Liver (tissue), 9 donors: ENCODE data around the gene GSK3B. TPM values are rescaled to one million over a fixed set of nuclear protein-coding genes. Genes with fewer than 3 reads are reported as not detected.

Experiments
- DNase-seq: peaks from one replicate; pipeline ENCODE4 v3.0.0-alpha.2; 2017; ENCODE audit warnings: low spot score
- H3K27ac ChIP-seq, 2 donors: one replicate each; pipeline ENCODE4 v1.7.0; 2013; ENCODE audit warnings: inconsistent platforms in 2 of 2, low read length in 2 of 2, control low read depth in 1 of 2, low read depth in 1 of 2, mild to moderate bottlenecking in 1 of 2
- H3K27me3 ChIP-seq, 4 donors: one replicate each; pipeline versions ENCODE4 v1.6.1 to v1.7.0; 2013; ENCODE audit warnings: low read length in 3 of 4, inconsistent platforms in 1 of 4, mild to moderate bottlenecking in 1 of 4, moderate library complexity in 1 of 4; ENCODE audit not compliant: control insufficient read depth in 4 of 4, insufficient read depth in 4 of 4
- H3K36me3 ChIP-seq, 4 donors: one replicate each; pipeline versions ENCODE4 v1.6.1 to v1.7.0; 2013; ENCODE audit warnings: low read length in 3 of 4, mild to moderate bottlenecking in 3 of 4, low read depth in 1 of 4, moderate library complexity in 1 of 4; ENCODE audit not compliant: control insufficient read depth in 4 of 4, insufficient read depth in 3 of 4
- H3K4me1 ChIP-seq, 4 donors: one replicate each; pipeline versions ENCODE4 v1.6.1 to v1.7.0; 2013; ENCODE audit warnings: low read length in 3 of 4, mild to moderate bottlenecking in 3 of 4, moderate library complexity in 1 of 4; ENCODE audit not compliant: control insufficient read depth in 4 of 4, insufficient read depth in 4 of 4
- H3K4me3 ChIP-seq, 3 donors: one replicate each; pipeline versions ENCODE4 v1.6.1 to v1.7.0; 2013; ENCODE audit warnings: low read length in 3 of 3, control low read depth in 1 of 3, low read depth in 1 of 3, mild to moderate bottlenecking in 1 of 3
- H3K9ac ChIP-seq, 2 donors: one replicate each; pipeline ENCODE4 v1.7.0; 2013; ENCODE audit warnings: low read length in 2 of 2, mild to moderate bottlenecking in 2 of 2, moderate library complexity in 2 of 2, control low read depth in 1 of 2, low read depth in 1 of 2
- H3K9me3 ChIP-seq, 4 donors: one replicate each; pipeline versions ENCODE4 v1.6.1 to v1.7.0; 2013; ENCODE audit warnings: low read length in 3 of 4; ENCODE audit not compliant: control insufficient read depth in 4 of 4
- ATF3 ChIP-seq: IDR thresholded peaks from 2 replicates; pipeline ENCODE4 v1.6.1; 2016; ENCODE audit warnings: antibody characterized with exemption
- CTCF ChIP-seq: fragments of 150-350 bp; IDR thresholded peaks from 2 replicates; pipeline ENCODE4 v1.5.1; 2017; ENCODE audit warnings: improper control_type of control experiment, low read depth, low read length; ENCODE audit not compliant: missing input control
- EGR1 ChIP-seq, 2 donors: IDR thresholded peaks; 2 replicates each; pipeline ENCODE4 v1.6.1; 2016 to 2018; ENCODE audit warnings: antibody characterized with exemption in 2 of 2, low read depth in 2 of 2
- FOXA1 ChIP-seq: IDR thresholded peaks from 2 replicates; pipeline ENCODE4 v1.6.1; 2016; ENCODE audit warnings: antibody characterized with exemption
- FOXA2 ChIP-seq: IDR thresholded peaks from 2 replicates; pipeline ENCODE4 v1.6.1; 2016; ENCODE audit warnings: antibody characterized with exemption
- GABPA ChIP-seq, 2 donors: IDR thresholded peaks in 1 of 2; conservative IDR thresholded peaks in 1 of 2; 2 replicates each; pipeline ENCODE4 v1.6.1; 2016; ENCODE audit warnings: antibody characterized with exemption in 2 of 2, mild to moderate bottlenecking in 1 of 2, moderate library complexity in 1 of 2
- HNF4A ChIP-seq, 2 donors: conservative IDR thresholded peaks; 2 replicates each; pipeline ENCODE4 v1.6.1; 2016; ENCODE audit warnings: antibody characterized with exemption in 2 of 2, mild to moderate bottlenecking in 2 of 2
- HNF4G ChIP-seq: IDR thresholded peaks from 2 replicates; pipeline ENCODE4 v1.6.1; 2016; ENCODE audit warnings: antibody characterized with exemption
- JUND ChIP-seq, 2 donors: IDR thresholded peaks; 2 replicates each; pipeline ENCODE4 v1.6.1; 2016; ENCODE audit warnings: antibody characterized with exemption in 2 of 2
- MAX ChIP-seq: IDR thresholded peaks from 2 replicates; pipeline ENCODE4 v1.6.1; 2016; ENCODE audit warnings: antibody characterized with exemption
- NR2F2 ChIP-seq: IDR thresholded peaks from 2 replicates; pipeline ENCODE4 v1.6.1; 2016; ENCODE audit warnings: antibody characterized with exemption
- RAD21 ChIP-seq, 2 donors: IDR thresholded peaks; 2 replicates each; pipeline ENCODE4 v1.6.1; 2016; ENCODE audit warnings: antibody characterized with exemption in 2 of 2, mild to moderate bottlenecking in 2 of 2
- REST ChIP-seq: IDR thresholded peaks from 2 replicates; pipeline ENCODE4 v1.6.1; 2016; ENCODE audit warnings: antibody characterized with exemption, mild to moderate bottlenecking
- RXRA ChIP-seq, 2 donors: IDR thresholded peaks; 2 replicates each; pipeline ENCODE4 v1.6.1; 2017 to 2018; ENCODE audit warnings: antibody characterized with exemption in 2 of 2, mild to moderate bottlenecking in 1 of 2
- SP1 ChIP-seq: IDR thresholded peaks from 2 replicates; pipeline ENCODE4 v1.6.1; 2018; ENCODE audit warnings: antibody characterized with exemption, mild to moderate bottlenecking
- TAF1 ChIP-seq: conservative IDR thresholded peaks from 2 replicates; pipeline ENCODE4 v1.6.1; 2016; ENCODE audit warnings: antibody characterized with exemption, mild to moderate bottlenecking
- YY1 ChIP-seq: IDR thresholded peaks from 2 replicates; pipeline ENCODE4 v1.6.1; 2016; ENCODE audit warnings: antibody characterized with exemption, mild to moderate bottlenecking
- ZBTB33 ChIP-seq: IDR thresholded peaks from 2 replicates; pipeline ENCODE4 v1.6.1; 2016; ENCODE audit warnings: antibody characterized with exemption
- WGBS: extraction: QIAGEN DNeasy Blood & Tissue Kit; methylation state at CpG from one replicate; pipeline ENCODE4 v1.1.7; 2013; 5-methylcytosine and 5-hydroxymethylcytosine counted together
- polyA plus RNA-seq, 2 donors: library from polyadenylated mRNA; stranded (reverse) in 1 of 2; unstranded in 1 of 2; fragments of 200-250 nt in 1 of 2; fragments of >200 nt in 1 of 2; fragmentation: Nextera tagmentation in 1 of 2; extraction: Ambion mirVana in 1 of 2; gene quantifications; one replicate each; pipeline versions ENCODE4 v1.2.1 to v1.2.3, GENCODE V29; 2013 to 2015
- total RNA-seq, 2 donors: library from RNA; depleted of rRNA; stranded (reverse); fragments of >200 nt; gene quantifications; one replicate each; pipeline ENCODE4 v1.2.3, GENCODE V29; 2014
- donor health status: healthy.
- donor health status: healthy.
- donor health status: healthy.
- donor health status: healthy.
- donor health status: healthy.

GSK3B gene
- total and polyA plus RNA-seq, 4 donors, result 10.5 to 20.8 (median 18.5) TPM

GRCh38 chr3:119950666-119951325 lies 143.5 kb downstream of the GSK3B start:
- no peak for DNase-seq
- no peak overlapping the region for H3K4me3 ChIP-seq
- no peaks in the 10 kb centered on the region for H3K36me3 ChIP-seq
- no peak overlapping the region for H3K9ac ChIP-seq
- no peaks in the 10 kb centered on the region for H3K9me3 ChIP-seq
- no peak for TF ChIP-seq NR2F2
- no peak for TF ChIP-seq CTCF
- no peak for TF ChIP-seq JUND (IDR thresholded peaks at IDR 0.05)
- no peak for TF ChIP-seq YY1
- no peak for TF ChIP-seq HNF4A (conservative IDR thresholded peaks at IDR 0.05)
- TF ChIP-seq MAX, result no peak
- TF ChIP-seq RXRA (IDR thresholded peaks at IDR 0.05), result no peak
- TF ChIP-seq GABPA (IDR thresholded peaks at IDR 0.05 in 1 of 2, conservative IDR thresholded peaks at IDR 0.05 in 1 of 2), result no peak
- TF ChIP-seq RAD21 (IDR thresholded peaks at IDR 0.05), result no peak
- TF ChIP-seq REST, result no peak
- no peak for TF ChIP-seq FOXA1
- no peak for TF ChIP-seq EGR1 (IDR thresholded peaks at IDR 0.05; ENCODE audit: low read depth in 2 of 2)
- TF ChIP-seq HNF4G, result no peak
- TF ChIP-seq SP1, result no peak
- TF ChIP-seq FOXA2, result no peak
- TF ChIP-seq ATF3, result no peak
- no peak for TF ChIP-seq ZBTB33
- no peak for TF ChIP-seq TAF1
- H3K27me3 ChIP-seq, result no peaks in the 10 kb centered on the region
- WGBS, result 95% methylated on average over 3 of the region's 3 CpGs
- no peak overlapping the region for H3K27ac ChIP-seq
- peaks cover 0 to 6% (median 0%) of the 10 kb centered on the region in 4 donors for H3K4me1 ChIP-seq
